SHP77 treated with DMSO at 0.1 percent for 48 hours (cell line): ENCODE results near the gene ITFG2.

Source experiments
- DNase-seq: peaks from one replicate; lab custom pipeline; 2025; lab: John Stamatoyannopoulos, UW

ITFG2 gene

GRCh38 chr12:2795291-2796186 lies 16.9 kb upstream of the ITFG2 start:
- no peak for DNase-seq

GRCh38 chr12:2796187-2796666 lies 16.2 kb upstream of the ITFG2 start:
- DNase-seq = no peak

DNA sequence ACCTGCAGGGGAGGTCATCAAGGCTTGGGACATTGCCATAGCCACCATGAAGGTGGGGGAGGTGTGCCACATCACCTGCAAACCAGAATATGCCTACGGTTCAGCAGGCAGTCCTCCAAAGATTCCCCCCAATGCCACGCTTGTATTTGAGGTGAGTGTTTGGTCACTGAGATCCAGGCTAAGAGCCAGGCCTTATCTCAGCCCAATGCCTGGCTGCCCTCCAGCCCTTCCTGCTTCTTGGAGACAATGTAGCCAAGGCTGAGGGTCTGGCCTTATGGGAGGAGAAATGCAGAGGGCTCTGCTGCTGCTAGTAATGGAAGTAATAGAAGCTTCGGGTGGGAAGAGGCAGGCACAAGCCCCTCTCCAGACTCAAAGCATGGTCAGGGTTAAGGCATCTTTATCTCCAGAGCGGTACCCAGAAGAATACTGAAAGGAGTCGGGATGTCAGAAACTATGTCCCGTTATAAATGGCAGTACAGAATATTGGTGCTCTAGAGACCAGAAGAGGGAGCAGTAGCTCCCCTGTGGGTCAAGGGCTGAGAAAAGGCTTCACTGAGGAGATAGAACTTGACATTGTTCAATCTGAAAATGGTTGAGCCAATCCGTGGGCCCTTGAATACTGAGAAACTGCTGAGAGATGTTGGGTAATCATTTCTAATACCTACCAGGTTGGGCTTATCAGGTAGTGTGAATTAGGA lies 14.6 kb upstream of the ITFG2 start:
- no peak for DNase-seq

DNA sequence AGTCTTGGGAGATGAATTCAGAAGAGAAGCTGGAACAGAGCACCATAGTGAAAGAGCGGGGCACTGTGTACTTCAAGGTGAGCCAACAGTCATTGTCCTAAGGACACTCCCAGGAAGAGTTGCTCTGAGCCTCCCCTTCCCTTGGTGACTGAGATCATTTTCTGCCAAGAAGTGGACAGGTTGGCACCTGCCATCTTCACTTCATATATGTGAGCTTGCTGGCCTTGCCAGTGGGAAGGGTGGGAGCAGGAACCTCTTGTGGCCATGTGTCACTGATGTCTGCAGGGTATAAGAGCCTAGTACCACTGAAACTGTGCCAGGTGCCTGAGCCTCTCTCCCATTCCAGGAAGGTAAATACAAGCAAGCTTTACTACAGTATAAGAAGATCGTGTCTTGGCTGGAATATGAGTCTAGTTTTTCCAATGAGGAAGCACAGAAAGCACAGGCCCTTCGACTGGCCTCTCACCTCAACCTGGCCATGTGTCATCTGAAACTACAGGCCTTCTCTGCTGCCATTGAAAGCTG lies 12.4 kb upstream of the ITFG2 start:
- DNase-seq = no peak

GRCh38 chr12:2801044-2801783 lies 11.3 kb upstream of the ITFG2 start:
- no peak for DNase-seq

DNA sequence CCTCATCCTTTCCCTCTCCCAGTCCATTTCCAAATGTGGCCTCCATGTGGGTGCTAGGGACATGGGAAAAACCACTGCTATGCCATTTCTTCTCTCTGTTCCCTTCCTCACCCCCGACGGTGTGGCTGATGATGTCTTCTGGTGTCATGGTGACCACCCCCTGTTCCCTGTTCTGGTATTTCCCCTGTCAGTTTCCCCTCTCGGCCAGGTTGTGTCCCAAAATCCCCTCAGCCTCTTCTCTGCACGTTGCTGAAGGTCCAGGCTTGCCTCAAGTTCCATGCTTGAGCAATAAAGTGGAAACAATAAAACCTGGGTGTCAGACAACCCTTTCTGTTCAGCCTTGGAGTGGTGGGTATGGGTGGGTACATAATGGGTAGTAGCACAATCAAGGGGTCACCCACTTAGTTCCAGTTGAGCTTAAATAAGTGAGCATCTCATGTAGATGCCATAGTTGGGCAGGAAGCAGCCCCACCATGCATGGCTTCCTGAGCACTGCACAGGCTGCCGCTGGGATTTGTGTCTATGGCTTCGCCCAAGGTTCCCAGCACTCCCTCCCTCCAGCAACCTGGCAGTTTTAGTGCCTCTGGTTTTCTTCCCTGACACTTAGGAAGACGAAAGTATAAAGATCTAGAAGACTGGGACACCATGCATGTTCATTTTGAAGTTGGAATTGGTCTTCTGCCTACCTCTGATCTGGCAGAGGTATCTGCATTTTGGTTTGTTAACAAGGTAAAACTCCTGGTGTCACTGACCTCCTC lies 8.7 kb upstream of the ITFG2 start:
- DNase-seq = no peak

DNA sequence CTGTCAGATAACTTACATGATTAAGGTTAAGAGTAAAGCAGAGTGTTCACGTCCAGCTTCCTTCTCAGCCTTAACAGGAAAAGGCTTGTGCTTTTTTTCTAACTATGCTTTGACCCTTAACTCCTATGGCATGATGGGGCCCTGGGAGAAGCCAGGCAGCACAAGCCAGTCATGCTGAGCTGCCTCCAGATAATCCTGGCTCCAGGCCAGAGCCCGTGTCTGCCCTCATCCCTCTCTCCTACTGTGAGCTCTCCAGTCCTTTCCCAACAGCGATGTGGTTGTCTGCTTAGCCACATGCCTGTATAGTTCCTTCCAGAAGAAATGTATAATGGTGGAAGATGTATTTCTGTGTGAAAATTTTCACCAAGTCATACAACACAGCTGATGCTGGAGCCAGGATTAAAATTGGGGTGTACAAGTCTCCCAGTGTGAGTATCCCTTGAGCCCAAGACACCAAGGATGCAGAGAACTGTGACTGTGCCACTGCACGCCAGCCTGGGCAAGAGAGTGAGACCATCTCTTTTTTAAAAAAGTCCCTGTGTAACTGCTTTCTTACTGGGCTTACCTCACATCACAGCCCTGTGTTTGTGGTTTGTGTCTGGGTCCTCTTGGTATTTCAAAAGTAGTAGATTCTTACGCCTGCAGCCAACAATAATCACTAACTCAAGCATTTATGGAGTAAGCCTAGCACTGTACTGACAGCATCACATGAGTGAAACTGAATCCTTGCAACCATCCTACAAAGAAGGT lies 7.9 kb upstream of the ITFG2 start:
- no peak for DNase-seq

DNA sequence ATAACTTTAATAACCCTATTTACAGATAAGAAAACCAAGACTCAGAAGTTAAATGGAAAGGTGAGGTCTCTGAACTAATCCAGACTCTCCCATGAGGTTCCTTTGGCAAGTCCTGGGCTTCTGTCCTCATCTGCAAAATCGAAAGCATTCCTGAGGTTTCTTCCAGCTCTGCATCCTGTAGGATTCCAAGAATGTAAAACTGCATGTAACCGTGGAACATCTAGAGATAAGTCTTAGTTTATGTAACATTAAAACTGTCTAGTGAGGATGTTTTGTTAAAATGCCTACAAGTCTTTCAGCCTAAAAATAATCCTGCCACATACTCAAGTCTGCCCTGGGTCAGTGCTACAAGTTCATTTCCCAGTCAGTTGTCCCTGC lies 7.3 kb upstream of the ITFG2 start:
- DNase-seq = no peak

GRCh38 chr12:2806700-2807099 lies 5.8 kb upstream of the ITFG2 start:
- DNase-seq = no peak

DNA sequence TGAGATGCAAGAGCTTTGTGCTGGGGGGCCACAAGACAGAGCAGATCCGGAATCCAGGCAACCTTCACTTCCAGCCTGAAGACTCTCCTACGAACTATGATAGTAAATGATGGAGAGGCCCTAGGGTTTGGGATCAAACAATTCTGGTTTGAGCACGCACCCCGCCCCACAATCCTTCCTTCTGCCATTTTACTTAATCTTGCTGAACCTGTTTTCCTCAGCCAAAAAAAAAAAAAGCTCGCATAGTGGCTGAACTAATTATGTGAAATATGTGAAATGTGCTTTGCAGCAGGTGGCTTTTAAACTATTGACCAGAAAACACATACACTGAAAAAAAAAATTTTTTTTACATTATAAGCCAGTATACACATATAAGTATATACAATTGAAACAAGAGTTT lies 667 bp upstream of the ITFG2 start:
- DNase-seq = no peak

DNA sequence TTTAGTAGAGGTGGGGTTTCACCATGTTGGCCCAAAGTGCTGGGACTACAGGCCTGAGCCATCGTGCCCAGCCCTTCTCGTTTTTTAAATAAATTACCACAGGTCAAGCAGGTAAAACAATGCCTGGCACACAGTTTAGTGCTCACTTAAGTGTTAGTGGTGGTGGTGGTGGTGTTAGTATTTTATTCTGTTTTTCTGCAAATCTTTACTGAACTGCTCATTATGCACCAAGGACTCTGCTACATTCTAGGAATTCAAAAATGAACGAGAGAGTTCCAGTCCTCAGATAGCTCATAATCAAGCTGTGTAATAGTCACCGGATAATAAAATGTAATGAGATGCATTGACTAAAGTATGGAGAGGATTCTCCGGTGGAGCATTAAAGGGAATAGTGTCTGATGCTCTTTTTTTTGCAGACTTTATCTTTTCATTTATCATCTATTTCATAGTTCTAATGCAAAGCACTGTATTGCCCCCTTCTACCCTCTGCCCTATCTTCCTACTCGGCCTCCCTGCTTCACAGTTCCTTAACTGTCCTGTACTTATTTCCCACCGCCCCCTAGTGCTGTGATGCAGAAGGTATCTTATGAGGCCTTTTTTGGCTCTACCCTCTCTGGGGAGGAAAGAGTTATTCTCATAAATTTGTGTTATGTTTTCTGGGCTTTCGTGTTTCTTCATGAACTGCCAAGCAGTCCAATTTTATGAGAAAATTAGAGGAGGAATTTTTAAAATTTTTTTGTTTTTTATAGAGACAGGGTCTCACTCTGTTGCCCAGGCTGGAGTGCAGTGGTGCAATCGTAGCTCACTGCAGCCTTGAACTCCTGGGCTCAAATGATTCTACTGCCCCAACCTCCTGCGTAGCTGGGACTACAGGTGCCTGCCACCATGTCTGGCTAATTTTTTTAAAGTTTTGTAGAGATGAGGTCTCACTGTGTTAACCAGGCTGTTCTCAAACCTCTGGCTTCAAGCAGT lies 1.0 kb downstream of the ITFG2 start:
- DNase-seq = no peak

- no peak for DNase-seq
Measured at GRCh38 chr12:2819810-2820209, 7.3 kb downstream of the ITFG2 start.

DNA sequence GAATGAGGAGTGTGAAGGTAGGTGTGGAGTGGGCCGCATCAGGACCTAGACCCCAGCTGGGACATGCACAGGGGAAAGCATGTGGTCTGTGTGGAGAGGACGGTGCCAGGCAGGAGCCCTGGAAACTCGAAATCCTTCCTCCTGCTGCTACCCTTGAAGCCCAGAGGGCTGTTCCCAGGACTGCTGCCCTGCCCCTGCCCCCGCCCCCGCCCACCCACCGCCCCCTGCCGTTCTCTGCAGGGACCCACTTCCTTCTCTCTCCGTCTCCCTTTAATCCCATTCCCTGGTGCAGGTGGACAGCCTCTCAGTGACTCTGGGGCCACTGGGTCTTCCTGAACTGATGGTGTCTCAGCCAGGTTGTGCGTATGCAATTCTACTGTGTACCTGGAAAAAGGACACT lies 8.0 kb downstream of the ITFG2 start:
- DNase-seq = no peak

DNA sequence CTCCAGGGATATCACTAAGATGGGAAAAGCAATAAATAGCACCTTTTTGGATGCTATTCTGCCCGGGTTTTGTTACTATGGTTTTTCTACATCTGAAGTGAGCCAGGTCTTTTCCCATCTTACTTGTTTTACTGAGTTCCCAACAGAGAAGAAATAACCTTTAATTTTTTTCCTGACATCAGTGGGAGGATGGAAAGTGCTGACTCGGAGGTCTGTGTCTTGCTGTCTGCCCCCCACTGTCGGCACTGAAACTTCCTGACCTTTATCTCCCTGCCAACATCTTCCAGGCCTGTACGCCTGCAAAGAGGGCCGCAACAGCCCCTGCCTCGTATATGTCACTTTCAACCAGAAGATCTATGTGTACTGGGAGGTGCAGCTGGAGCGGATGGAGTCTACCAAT lies 11.0 kb downstream of the ITFG2 start:
- no peak for DNase-seq

DNA sequence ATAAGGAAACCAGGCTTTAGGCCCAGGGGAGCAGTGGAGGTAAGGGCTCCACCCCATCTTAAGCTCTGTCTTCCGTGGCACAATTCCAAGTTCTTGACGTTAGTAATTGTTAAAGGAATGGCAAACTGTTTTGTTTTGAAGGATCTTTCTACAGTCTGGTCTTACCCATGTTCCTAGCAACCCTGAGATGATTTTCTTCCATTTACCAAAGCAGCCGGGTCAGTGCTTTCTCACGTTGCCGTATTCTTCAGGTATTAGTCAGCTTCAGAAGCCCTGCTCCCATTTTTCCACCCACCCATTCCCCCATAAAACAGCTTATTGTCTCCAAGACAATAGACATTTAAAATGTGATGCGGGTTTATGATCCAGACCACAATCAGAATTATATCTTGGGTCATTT lies 12.1 kb downstream of the ITFG2 start:
- DNase-seq = no peak

DNA sequence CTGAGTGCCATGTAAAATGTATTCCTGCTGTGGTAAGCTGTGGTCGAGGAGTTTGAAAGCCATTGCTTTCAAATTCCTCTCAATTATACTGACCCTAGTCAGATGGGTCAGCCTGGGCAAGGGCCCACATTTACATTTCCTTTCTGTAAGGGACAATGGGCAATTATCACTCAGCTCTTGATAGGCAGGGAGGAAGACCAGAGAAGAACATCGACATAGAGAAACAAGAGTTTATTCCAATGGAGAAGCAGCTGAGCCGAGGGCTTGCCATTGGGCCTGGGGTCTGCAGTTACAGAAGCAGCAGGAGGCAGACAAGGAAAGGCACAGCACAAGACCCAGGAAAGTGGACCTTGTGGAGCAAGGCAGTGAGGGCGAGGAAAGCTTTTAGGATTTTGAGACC lies 12.7 kb downstream of the ITFG2 start:
- DNase-seq = no peak

DNA sequence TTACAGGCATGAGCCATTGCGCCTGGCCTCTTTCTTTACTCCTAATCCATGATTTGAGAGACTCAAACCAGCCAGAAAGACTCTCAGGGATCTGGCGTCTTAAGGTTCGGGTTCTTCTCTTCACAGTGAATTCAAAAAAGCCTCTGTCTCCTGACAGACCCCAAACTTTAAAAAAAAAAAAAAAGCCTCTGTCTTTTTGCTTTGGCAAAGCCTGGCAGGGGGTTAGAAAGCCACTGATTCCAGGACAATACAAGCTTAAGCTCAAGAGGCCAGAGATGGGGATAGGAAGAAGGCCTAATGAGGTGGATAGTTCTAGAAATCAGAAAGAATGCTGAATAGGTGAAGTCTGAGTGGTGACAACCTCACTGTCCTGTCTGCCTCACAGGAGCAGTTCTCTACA lies 13.6 kb downstream of the ITFG2 start:
- DNase-seq = no peak

GRCh38 chr12:2826721-2827515 lies 14.4 kb downstream of the ITFG2 start:
- no peak for DNase-seq

DNA sequence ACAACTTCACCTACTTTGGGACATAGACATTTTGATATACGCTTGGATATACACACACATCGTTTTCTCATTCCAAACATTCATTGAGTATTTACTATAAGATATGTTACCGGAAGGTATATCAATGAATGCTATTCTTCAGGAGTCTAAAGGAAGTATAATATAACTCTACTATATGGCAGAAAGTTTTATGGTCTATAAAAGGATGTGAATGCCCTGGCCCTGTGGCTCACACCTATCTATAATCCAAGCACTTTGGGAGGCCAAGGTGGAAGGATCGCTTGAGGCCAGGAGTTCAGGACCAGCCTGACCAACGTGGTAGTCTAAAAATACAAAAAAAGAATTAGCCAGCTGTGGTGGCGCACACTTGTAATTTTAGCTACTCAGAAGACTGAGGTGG lies 16.8 kb downstream of the ITFG2 start:
- DNase-seq = no peak
